Measurements from ENCODE around the gene SNAPC1. TPM values are rescaled to one million over a fixed set of nuclear protein-coding genes. Genes with fewer than 3 reads are reported as not detected.
A peak's percentile ranks its signal among the peaks of the same experiment; 100 is the strongest.

Gene SNAPC1
- total RNA-seq, 1 experiment from 2014 or later, result 6.8 TPM

DNA sequence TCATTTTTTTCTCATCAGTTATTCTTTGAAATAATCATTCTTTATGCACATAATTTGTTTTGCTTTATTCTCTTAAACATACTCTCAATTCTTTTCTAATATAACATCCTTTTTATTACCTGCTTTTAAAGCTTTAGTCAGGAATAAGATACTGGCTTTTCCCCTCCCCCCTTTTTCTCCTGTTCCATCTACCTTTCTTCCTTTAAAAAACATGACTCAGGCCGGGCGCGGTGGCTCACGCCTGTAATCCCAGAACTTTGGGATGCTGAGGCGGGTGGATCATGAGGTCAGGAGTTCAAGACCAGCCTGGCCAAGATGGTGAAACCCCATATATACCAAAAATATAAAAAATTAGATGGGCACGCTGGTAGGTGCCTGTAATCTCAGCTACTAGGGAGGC lies 41.5 kb upstream of the SNAPC1 start:
- Histone ChIP-seq H3K9me3 (ENCODE audit: control insufficient read depth, low read depth, low read length) (no peaks in the 10 kb centered on the region), H3K79me2 (ENCODE audit: insufficient read depth, low read length) (peaks cover 35% of the 10 kb centered on the region; the same call in 1 of the 2 replicates), H3K27ac (ENCODE audit: insufficient read length, low read depth, low read length) (no peak overlapping the region), H2BK12ac (ENCODE audit: insufficient read length, low read depth, low read length) (no peak overlapping the region), H4K5ac (ENCODE audit: insufficient read length, low read depth, low read length) (no peak overlapping the region), H2BK15ac (ENCODE audit: low read depth, low read length) (no peak overlapping the region), H3K23me2 (ENCODE audit: insufficient read length, low read depth, low read length, poor library complexity, severe bottlenecking) (no peaks in the 10 kb centered on the region), H3K4me1 (ENCODE audit: insufficient read depth, low read length) (no peaks in the 10 kb centered on the region), H3K56ac (ENCODE audit: insufficient read length, low read depth, low read length) (no peak overlapping the region), H2AK5ac (ENCODE audit: insufficient read length, low read length) (no peak overlapping the region), H3K4ac (ENCODE audit: low read depth, low read length) (no peak overlapping the region), H3K14ac (ENCODE audit: insufficient read depth, low read length) (no peak overlapping the region), H3K4me2 (ENCODE audit: insufficient read depth, insufficient read length, low read length) (no peak overlapping the region), H3K27me3 (ENCODE audit: insufficient read depth, low read length) (no peaks in the 10 kb centered on the region), H3K79me1 (ENCODE audit: insufficient read depth, low read depth, low read length, poor library complexity, severe bottlenecking) (peaks cover 6% of the 10 kb centered on the region), H3K9ac (ENCODE audit: extremely low read depth, insufficient read length, low read length) (no peak overlapping the region), H3K18ac (ENCODE audit: insufficient read length, low read depth, low read length) (no peak overlapping the region), H3T11ph (ENCODE audit: low read length) (no peak overlapping the region), H4K91ac (ENCODE audit: insufficient read length, low read depth, low read length) (no peak overlapping the region), H2BK20ac (ENCODE audit: low read depth, low read length, poor library complexity, severe bottlenecking) (no peak overlapping the region), H2AFZ (ENCODE audit: low read length) (no peak overlapping the region), H2BK5ac (ENCODE audit: insufficient read length, low read length) (no peak overlapping the region), H4K20me1 (ENCODE audit: control insufficient read depth, insufficient read depth, insufficient read length) (no peaks in the 10 kb centered on the region), H4K8ac (replicated peaks; ENCODE audit: insufficient read length, low read depth, low read length) (no peak overlapping the region), H2BK120ac (ENCODE audit: low read depth, low read length, poor library complexity, severe bottlenecking) (no peak overlapping the region), H3K23ac (ENCODE audit: insufficient read length, low read depth, low read length) (no peak overlapping the region)
- Mint-ChIP-seq H3K9me3 (no peaks in the 10 kb centered on the region), H3K4me3 (no peak overlapping the region), H3K27me3 (ENCODE audit: low read depth) (no peaks in the 10 kb centered on the region), H3K36me3 (ENCODE audit: insufficient read depth in 1 of 3, low read depth in 3 of 3) (peaks cover 21 to 45% (median 44%) of the 10 kb centered on the region in 3 experiments; a peak in 5 of 7 replicates), H3K4me1 (peaks cover 37 to 38% of the 10 kb centered on the region in 2 experiments), H3K27ac (peak overlapping the region in 1 of 3 experiments; percentile 47; a peak in 2 of 7 replicates)
- DNase-seq, result no peak
- TF ChIP-seq, protein P1, sequence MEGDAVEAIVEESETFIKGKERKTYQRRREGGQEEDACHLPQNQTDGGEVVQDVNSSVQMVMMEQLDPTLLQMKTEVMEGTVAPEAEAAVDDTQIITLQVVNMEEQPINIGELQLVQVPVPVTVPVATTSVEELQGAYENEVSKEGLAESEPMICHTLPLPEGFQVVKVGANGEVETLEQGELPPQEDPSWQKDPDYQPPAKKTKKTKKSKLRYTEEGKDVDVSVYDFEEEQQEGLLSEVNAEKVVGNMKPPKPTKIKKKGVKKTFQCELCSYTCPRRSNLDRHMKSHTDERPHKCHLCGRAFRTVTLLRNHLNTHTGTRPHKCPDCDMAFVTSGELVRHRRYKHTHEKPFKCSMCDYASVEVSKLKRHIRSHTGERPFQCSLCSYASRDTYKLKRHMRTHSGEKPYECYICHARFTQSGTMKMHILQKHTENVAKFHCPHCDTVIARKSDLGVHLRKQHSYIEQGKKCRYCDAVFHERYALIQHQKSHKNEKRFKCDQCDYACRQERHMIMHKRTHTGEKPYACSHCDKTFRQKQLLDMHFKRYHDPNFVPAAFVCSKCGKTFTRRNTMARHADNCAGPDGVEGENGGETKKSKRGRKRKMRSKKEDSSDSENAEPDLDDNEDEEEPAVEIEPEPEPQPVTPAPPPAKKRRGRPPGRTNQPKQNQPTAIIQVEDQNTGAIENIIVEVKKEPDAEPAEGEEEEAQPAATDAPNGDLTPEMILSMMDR (conservative IDR thresholded peaks at IDR 0.05), result no peak
- WGBS (ENCODE audit: extremely low coverage, insufficient read length, low lambda C conversion rate), result no CpG with 5 or more reads among the region's 6 CpGs

All from H9 (cell line).